NCI-H1694 (cell line): ENCODE data around the gene RGS6.

Experiments
- DNase-seq: peaks from one replicate; lab custom pipeline; 2025; lab: John Stamatoyannopoulos, UW

The RGS6 gene

GRCh38 chr14:72503271-72503670 lies 571.0 kb downstream of the RGS6 start:
- DNase-seq = no peak

- no peak for DNase-seq
Observed at GRCh38 chr14:72503696-72504368, 571.6 kb downstream of the RGS6 start.

- DNase-seq = no peak
Observed at GRCh38 chr14:72510566-72510965, 578.3 kb downstream of the RGS6 start.

GRCh38 chr14:72512281-72512680 lies 580.1 kb downstream of the RGS6 start:
- DNase-seq = no peak

- no peak for DNase-seq
Observed at GRCh38 chr14:72512925-72513324, 580.7 kb downstream of the RGS6 start.

GRCh38 chr14:72513346-72513745 lies 581.1 kb downstream of the RGS6 start:
- no peak for DNase-seq

GRCh38 chr14:72513965-72514659 lies 581.9 kb downstream of the RGS6 start:
- peak; percentile 92 for DNase-seq

- DNase-seq = no peak
Observed at GRCh38 chr14:72514660-72515025, 582.4 kb downstream of the RGS6 start.

GRCh38 chr14:72515779-72516770 lies 583.8 kb downstream of the RGS6 start:
- DNase-seq = peak; percentile 9

- DNase-seq = peak; percentile 96
Observed at GRCh38 chr14:72516936-72517700, 584.9 kb downstream of the RGS6 start.

- no peak for DNase-seq
Observed at GRCh38 chr14:72517736-72518135, 585.5 kb downstream of the RGS6 start.

GRCh38 chr14:72518809-72519377 lies 586.7 kb downstream of the RGS6 start:
- no peak for DNase-seq

- no peak for DNase-seq
Observed at GRCh38 chr14:72519543-72519942, 587.3 kb downstream of the RGS6 start.

- no peak for DNase-seq
Observed at GRCh38 chr14:72521045-72521444, 588.8 kb downstream of the RGS6 start.

- DNase-seq = no peak
Observed at GRCh38 chr14:72521968-72522741, 589.9 kb downstream of the RGS6 start.

- no peak for DNase-seq
Observed at GRCh38 chr14:72522847-72523246, 590.6 kb downstream of the RGS6 start.

GRCh38 chr14:72523424-72524294 lies 591.4 kb downstream of the RGS6 start:
- no peak for DNase-seq

GRCh38 chr14:72524295-72524629 lies 592.0 kb downstream of the RGS6 start:
- no peak for DNase-seq

GRCh38 chr14:72525087-72525915 lies 593.1 kb downstream of the RGS6 start:
- no peak for DNase-seq
